T-helper 1 cell (primary cell): Measurements from ENCODE around the gene ANKRD13D.

Source experiments
- DNase-seq, 5 donors: peaks; one replicate each; pipeline ENCODE4 v3.0.0-alpha.2; 2012 to 2020
- total RNA-seq, 4 donors: gene quantifications; one replicate each; lab custom pipeline; 2026; lab: John Stamatoyannopoulos, UW

The ANKRD13D gene
- 119 to 148 (median 132) reads per million in 4 donors for total RNA-seq

DNA sequence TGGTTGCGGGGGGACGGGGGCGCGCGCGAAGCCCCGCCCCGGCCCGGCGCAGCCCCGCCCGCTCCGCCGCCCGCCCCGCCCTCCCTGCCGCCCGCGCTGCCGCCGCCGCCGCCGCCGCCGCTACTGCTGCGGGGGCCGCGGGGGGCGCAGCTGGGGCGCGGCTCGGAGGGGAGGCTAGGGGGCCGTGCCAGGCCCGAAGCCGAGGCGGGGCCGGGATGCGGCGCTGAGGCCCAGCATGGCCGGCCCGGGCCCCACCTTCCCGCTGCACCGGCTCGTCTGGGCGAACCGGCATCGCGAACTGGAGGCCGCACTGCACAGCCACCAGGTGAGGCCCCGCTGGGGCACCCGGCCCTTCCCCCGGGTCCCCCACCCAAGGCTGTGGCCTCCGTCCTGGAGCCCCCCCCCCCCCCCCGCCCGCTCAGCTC is at the start of gene ANKRD13D:
Gene ANKRD13D (plus strand): TSS at position 78 of the 425 bp plus-strand sequence. CDS start 158 bp downstream, at position 236.
- DNase-seq = no peak

DNA sequence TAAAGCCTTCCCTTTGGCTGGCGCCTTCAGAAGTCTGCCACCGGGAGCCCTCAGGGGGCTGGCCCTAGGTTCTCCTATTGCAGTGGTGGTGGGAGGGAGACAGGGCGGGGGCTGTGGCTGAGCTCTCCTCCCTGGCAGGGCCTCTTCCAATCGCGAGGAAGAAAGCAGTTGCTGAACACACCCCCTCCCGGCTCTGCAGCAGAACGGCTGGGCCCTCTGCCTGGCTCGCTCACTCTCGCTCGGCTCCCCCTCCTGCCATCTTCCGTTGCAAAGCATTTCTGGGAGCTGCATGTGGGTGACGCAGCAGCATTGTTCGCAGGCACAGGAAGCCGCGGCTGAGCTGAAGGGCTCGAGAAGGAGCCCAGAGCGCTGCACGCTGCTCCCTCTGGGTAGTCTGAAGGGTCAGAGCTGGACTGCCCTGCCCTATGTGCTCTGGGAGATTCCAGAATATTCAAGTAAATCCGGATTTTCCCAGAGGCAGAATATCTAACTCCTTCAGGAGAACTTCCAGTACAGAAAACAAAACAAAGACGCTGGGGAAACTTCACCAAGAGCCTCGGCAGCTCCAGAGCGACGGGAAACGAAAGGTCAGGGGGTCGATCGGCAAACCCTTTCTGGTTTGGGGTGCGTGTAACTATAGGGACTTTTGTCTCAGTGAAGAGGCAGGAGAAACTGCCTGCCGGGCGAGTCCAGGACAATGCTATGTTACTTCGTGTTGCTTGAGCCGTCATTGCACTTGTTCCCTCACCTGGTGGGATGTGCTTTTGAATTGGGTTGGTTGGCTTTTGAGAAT is 49.1 kb upstream of the ANKRD13D start:
- peak; percentile 93 to 99 (median 96) for DNase-seq

DNA sequence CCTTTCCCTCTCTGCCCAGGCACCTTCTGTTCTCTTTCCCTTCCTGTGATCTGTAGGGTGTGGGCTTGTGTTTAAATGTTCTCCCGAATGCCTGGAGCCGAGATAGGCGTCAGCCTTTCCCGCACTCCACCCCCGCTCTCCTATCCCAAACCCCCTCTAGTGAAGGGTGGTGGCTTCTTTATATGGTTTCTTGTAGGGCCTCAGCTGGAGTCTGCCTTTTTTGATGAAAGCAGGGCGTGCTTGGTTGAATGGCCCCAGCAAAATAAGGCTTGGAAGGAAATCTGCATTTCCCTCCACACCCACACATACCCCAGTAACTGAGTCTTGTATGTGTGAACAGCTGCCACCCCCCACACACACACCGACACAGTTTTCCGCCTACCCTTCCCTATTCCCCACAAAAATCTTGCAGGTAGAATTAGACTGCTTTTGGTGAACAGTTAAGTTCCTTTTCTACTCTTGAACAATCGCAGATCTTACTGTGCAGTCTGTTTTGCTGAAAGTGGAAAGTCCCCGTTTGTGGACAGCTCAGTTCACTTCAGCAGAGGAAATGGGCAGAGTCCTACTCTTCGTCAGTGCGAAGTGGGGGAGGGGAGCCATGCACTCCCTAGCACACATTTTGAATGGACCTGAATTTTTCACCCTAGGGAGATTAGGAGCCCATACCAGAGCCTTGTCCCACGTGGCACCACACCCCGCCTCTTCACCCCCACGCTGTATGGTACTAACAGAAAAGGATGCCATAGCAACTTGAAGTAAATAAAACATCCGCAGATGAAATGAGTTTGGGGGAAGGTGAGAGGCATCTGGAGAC is 48.3 kb upstream of the ANKRD13D start:
- peak; percentile 66 to 88 (median 79) for DNase-seq

DNA sequence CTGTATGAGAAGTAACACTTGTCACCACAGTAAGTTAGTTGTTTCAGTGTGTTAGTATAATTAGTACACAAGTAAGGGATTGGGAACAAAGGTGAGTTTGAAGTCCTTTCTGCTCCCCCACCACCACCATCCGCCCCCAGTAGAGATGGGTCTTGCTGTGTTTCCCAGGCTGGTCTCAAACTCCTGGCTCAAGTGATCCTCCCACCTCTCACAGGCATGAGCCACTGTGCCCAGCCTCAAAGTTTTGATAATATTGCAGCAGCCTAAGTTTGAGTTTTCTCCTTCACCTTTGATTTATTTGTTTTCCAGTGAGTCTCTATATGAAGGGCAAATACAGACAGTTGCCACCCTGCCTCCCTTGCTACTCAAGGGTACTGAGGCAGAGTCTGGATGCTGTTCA is 46.6 kb upstream of the ANKRD13D start:
- DNase-seq = no peak

DNA sequence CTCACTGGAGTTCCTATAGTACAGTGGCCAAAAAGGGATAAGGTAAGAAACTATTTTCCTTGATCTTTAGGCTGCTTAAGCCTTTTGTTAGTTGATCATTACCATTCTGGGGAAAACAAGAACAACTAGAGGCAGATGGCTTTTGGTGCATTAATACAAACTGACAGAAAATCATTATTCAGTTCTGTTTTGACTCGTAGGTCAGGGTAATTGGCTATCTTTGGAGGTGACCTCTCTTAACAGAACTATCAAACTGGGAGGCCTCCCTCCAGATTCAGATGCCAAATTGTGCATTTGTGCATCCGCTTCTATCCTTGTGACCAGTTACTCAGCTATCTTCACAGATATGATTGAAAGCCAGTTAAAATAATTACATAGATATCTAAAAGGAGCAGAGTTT is 46.1 kb upstream of the ANKRD13D start:
- no peak for DNase-seq

DNA sequence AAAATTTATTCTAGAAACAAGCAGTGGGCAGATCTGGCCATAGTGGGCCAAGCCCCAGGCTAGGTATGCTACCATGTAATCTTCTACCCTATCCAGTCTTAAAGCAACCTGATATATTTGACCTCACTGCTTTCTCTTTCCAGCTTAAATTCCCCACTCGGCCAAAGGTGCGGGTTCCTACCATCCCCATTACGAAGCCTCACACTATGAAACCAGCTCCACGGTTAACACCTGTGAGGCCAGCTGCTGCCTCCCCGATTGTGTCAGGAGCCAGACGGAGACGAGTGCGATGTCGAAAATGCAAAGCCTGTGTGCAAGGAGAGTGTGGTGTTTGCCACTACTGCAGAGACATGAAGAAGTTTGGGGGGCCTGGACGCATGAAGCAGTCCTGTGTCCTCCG is 44.1 kb upstream of the ANKRD13D start:
- no peak for DNase-seq

DNA sequence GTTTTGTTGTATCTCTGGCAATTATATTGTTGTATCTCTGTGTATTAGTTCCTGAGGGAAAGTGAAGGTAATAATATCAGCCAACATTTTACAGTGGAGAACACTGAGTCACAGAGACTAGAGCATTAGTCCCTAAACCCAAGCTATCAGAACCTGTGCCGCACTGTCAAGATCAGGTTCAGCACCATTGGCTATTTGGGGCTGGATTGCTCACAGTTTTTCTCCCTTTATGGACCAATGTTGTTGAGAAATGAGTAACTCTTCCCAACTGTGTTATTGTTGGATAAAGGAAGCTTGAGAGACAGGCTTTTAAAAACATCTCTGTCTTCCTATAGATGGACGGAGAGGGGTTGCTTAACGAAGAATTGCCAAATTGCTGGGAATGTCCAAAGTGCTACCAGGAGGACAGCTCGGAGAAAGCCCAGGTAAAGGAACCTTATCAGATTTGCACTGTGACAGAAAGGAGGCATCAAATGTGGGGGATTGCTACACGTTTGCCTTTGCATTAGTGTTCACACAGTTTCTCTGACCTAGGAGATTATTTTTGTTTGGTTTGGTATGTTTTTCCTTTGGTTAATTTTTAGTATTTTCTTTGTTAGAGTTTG is 41.1 kb upstream of the ANKRD13D start:
- no peak for DNase-seq

DNA sequence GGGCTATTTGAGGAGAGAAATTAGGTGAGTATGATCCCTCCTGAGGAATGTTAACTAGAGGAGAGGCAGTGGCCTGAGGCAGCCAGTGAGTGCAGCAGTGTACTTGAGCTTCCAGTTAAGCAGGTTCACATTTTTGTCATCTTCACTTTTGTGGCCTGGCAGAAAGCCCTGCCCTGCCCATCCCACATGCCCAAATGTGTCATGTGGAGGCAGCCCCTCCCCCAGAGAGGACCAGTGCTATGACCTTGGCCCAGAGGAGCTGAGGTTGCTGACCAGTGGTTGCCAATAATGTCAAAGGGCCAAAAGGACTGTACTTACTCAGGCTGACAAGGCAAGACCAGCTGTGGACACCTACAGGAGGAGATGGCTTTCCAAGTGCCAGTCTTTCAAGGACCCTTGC is 40.5 kb upstream of the ANKRD13D start:
- no peak for DNase-seq

DNA sequence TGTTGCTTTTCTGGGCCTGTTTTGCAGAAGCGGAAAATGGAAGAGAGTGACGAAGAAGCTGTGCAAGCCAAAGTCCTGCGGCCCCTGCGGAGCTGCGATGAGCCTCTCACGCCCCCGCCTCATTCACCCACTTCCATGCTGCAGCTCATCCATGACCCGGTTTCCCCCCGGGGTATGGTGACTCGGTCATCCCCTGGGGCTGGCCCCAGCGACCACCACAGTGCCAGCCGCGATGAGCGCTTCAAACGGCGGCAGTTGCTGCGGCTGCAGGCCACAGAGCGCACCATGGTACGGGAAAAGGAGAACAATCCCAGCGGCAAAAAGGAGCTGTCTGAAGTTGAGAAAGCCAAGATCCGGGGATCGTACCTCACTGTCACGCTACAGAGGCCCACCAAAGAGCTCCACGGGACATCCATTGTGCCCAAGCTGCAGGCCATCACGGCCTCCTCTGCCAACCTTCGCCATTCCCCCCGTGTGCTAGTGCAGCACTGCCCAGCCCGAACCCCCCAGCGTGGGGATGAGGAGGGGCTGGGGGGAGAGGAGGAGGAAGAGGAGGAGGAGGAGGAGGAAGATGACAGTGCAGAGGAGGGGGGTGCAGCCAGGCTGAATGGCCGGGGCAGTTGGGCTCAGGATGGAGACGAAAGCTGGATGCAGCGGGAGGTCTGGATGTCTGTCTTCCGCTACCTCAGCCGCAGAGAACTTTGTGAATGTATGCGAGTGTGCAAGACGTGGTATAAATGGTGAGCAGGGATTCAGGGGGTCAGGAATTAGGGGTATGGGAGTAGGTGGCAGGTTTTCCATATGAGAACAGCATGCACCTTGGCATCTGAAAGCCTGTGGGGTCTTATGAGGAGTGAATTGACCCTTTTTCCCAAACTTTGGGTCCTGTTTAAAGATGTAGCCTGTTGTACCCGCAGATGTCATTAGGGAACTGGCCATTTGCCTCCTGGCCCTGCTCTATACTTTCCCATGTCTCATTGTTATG is 38.8 kb upstream of the ANKRD13D start:
- no peak for DNase-seq

DNA sequence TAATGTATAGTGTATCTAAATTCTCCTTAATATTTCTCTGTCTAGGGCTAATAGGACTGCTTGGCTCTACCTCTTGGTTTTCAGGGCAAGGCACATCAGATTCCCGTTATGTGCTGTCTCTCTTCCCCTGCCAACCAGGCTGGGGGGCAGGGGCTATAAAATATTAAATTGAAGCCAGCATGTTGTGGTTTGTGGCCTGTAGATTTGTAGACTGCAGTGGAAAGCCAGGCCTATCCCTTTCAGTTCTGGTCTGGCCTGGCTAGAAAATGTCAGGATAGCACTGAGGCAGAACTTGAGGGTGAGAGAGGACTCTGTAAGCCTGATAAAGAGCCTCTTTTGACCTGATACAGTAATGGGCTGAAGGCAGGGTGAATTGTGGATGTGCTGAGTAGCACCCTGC is 37.3 kb upstream of the ANKRD13D start:
- no peak for DNase-seq

DNA sequence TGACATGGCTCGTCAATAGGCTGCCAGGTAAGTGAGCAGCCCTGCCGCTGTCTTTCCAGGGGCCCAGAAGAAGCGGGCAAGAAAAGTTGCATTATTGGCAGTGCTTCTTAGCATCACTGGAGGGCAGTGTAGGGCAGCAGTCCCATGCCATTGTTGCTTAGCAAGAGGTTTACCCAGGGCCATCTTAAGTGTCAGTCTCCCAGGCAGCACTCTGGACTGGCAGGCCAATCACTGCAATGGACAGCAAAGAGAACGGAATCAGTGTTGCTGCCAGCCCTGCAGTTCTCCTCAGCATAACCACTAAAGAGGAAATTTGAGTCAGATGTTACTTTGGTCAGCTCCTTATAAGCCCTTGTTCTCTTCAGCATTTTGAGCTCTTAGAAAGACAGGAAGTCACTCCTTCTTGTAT is 36.3 kb upstream of the ANKRD13D start:
- peak in 2 of 5 donors; percentile 36 to 66 for DNase-seq

DNA sequence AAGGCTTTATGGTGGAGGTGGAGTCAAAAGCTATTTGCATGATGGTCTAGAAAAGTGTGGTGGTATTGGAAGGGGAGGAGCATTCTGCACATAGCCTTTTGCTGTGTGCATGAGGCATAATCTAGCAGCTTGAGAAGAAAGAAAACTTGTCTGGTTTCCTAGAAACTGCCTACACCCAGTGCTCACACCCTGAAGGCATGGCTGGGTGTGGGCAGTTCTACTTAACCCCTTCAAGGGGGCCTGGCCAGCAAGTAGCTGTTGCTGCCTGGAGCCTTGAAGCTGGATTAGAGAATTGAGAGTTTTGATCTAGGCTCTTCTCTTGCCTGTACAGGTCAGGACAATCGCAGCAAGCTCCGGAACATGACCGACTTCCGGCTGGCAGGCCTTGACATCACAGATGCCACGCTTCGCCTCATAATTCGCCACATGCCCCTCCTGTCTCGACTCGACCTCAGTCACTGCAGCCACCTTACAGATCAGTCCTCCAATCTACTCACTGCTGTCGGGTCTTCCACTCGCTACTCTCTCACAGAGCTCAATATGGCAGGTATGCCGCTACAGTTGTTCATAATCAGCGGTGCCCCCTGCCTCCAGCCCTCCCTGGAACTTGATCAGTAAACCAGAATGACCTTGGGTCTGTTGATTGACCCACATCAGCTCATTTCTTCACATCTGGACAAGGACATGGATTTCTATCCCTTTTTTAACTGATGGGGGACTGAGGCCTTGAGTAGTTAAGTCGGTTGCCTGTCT is 35.1 kb upstream of the ANKRD13D start:
- peak in 1 of 5 donors; percentile 54 for DNase-seq

DNA sequence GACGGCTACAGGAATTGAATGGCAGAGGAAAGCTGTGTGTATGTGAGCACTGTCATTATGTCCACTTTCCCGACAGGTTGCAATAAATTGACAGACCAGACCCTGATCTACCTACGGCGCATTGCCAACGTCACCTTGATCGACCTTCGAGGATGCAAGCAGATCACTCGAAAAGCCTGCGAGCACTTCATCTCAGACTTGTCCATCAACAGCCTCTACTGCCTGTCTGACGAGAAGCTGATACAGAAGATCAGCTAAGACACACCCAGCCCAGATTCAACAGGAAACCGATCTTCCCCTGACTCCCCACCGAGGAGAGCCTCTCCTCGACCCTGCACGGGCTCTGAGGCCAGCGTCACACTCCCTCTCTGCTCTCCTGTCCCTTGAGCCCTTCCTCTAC is 34.3 kb upstream of the ANKRD13D start:
- DNase-seq = no peak

DNA sequence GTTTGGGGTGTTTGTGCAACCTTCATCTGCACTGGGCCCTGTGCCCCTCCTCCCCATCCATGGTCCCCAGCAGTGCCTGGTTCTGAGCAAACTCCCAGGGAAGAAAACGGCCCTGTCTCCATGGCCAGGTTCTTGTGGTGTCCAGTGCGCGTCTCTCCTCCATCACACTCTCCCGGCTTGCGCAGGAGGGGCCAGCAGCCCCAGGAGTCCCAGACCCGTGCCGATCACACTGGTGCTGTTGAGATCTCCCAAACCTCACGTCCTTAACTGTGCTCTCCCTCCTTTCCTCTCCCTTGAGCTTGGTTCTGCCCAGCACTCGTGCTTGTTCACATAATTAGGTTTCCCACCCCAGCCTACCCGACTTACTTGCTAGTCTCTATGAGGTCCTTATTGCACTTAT is 33.8 kb upstream of the ANKRD13D start:
- no peak for DNase-seq

DNA sequence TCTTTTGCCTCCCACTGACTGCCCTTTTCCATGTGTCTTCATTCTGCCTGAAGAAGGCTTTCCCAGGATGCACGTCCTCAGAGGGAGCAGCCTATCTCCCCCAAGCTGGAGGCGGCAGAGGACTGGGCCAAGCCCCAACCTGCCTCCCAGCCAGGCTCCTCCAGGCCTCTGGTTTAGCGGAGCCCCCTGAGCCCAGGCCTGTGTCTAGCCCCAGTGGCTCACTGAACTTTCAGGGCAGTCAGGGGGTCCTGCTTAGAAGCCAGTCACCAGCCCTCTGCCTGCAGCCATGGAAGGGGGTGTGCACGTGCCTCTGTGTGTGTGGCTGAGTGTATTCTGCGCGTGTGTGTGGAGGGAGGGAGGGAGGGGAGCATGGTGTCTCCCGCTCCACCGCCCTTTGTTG is 33.2 kb upstream of the ANKRD13D start:
- DNase-seq = no peak

DNA sequence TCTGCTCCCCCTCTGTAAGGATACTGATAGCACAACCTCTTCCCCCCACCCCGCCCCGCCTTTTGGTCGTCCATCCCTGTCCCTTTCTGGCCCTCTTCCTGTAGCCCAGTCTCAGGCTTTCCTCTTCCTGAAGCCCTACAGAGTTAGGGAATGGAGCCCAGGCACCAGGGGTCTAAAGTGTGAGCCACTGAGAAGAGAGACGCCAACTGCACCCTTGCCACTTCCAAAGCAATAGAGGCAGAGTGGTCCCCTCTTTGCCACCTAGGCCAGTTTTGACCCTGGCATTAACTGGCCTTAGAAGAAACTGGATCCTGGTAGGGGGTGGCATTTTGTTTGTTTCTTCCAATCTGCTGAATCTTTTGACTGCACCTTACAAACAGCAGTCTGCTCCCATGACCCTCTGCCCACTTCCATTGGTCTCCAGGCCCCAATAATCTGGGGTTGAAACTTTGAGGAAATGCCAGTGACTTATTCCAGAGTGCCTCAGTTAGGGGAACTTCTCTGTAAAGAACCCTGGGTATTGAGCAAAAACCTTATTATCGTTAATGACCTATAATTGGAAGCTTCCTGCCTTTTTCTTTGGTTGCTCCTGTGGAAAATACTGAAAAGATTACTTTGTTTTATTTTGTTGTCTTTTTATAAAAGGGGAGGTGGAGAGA is 32.5 kb upstream of the ANKRD13D start:
- no peak for DNase-seq

DNA sequence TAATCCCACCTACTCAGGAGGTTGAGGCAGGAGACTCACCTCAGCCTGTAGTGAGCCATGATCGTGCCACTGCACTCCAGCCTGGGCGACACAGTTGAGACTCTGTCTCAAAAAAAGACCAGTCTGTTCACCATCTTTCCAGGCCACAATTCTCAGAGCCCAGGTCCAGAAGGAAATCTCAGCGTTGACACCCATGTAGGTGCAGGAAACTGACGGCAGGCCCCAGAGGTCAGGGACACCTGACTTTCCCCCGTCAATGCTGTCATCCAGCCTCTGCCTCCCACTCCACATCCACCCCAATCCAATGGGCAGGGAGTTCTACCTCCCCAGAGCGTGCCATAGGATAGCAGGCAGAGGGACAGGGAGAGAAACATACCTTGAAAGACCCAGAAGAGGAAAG is 28.7 kb upstream of the ANKRD13D start:
- DNase-seq = no peak

DNA sequence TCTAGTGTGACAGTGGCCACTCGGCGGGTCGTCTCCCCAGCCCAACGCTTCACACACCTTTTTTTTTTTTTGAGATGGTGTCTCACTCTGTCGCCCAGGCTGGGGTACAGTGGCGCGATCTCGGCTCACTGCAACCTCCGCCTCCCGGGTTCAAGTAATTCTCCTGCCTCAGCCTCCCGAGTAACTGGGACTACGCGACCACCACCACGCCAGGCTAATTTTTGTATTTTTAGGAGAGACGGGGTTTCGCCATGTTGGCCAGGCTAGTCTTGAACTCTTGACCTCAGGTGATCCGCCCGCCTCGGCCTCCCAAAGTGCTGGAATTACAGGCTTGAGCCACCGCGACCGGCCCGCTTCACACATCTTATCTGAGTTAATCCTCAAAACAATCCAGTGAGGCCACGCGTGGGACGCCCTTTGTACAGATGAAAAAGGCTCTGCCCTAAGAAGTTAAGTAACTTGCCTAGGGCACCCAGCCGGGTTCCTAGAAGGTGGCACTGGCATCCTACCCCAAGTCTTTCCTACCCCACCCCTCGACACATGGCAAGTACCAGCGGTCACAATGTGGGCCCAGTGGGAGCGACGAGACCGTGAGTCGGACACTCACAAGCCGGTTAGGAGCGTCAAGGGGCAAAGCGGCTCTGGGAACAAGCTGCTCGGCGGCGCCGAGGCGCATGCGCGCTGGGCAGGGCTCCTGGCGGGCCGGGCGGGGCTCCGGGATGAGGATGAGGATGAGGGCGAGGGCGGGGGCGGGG is 28.0 kb upstream of the ANKRD13D start:
- peak in 1 of 5 donors; percentile 55 for DNase-seq

DNA sequence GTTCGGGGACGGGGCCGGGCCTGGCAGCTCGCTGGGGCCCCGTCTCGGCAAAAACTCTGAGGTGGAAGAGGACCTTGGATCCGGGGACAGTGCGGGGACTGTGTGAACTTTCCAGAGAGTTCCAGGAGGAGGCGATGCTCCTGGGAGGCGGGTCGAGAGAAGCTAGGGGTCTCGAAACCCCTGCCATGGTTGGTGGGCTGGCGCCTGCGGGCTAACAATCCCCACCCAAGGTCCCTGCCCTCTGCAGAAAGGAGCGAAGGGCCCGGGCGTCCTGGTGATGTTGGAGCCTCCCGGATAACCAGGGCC is 27.5 kb upstream of the ANKRD13D start:
- DNase-seq = no peak

DNA sequence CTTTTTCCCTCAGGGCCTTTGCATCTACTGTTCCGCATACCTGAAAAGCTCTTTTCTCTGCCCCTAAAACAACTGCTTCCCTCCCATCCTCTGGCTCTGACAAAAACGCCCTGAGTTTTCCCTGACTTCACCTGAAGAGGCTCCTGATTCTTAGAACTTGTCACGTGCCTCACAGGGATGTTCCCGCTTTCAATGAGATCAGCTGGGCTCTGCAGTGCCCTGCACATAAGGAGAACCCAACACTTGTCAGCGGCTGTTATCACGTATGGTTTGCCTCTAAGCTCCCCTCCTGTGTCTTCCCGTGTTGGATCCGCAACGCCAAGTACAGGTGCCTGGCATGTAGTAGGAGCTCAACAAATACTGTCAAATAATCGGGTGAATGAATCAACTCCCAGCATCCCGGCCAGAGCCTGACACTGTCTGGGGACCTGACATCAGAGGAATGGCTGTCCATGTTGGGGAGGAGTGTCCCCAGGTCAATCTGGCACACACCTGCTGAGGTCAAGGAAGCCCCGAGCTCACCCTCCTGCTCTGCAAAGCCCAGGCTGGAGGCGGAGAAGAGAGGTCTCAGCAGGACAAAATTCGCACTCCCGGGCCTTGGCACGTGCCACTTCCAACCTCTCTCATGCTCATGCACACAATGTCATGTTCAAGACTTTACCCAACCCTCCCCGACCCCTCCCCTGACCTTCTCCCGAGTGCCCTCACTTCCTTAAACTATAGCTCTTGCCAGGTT is 27.0 kb upstream of the ANKRD13D start:
- DNase-seq = no peak
